GM18526 (cell line): ENCODE results near the gene TTC12.

Experiments
- POLR2A ChIP-seq: IDR thresholded peaks from 3 replicates; pipeline ENCODE4 v1.6.1; 2011; ENCODE audit not compliant: insufficient read length; ENCODE audit errors: extremely low read depth

TTC12 gene

GRCh38 chr11:113395782-113396336 is 81.5 kb downstream of the TTC12 start:
- no peak for TF ChIP-seq POLR2A

- no peak for TF ChIP-seq POLR2A
These were observed 82.3 kb downstream of the TTC12 start for GRCh38 chr11:113396690-113397089.

GRCh38 chr11:113397212-113397611 is 82.8 kb downstream of the TTC12 start:
- TF ChIP-seq POLR2A, result no peak

GRCh38 chr11:113397821-113398220 is 83.4 kb downstream of the TTC12 start:
- TF ChIP-seq POLR2A, result no peak

GRCh38 chr11:113398669-113399430 is 84.5 kb downstream of the TTC12 start:
- no peak for TF ChIP-seq POLR2A

GRCh38 chr11:113400631-113401230 is 86.3 kb downstream of the TTC12 start:
- no peak for TF ChIP-seq POLR2A

GRCh38 chr11:113401718-113402117 is 87.3 kb downstream of the TTC12 start:
- TF ChIP-seq POLR2A, result no peak

- no peak for TF ChIP-seq POLR2A
These were observed 90.6 kb downstream of the TTC12 start for GRCh38 chr11:113404859-113405430.

- no peak for TF ChIP-seq POLR2A
These were observed 91.5 kb downstream of the TTC12 start for GRCh38 chr11:113405724-113406478.

- no peak for TF ChIP-seq POLR2A
These were observed 92.8 kb downstream of the TTC12 start for GRCh38 chr11:113407163-113407562.

- no peak for TF ChIP-seq POLR2A
These were observed 93.8 kb downstream of the TTC12 start for GRCh38 chr11:113408206-113408605.

GRCh38 chr11:113408887-113409286 is 94.5 kb downstream of the TTC12 start:
- no peak for TF ChIP-seq POLR2A

- TF ChIP-seq POLR2A, result no peak
These were observed 95.1 kb downstream of the TTC12 start for GRCh38 chr11:113409526-113409925.

- no peak for TF ChIP-seq POLR2A
These were observed 96.2 kb downstream of the TTC12 start for GRCh38 chr11:113410414-113411135.

- no peak for TF ChIP-seq POLR2A
These were observed 97.2 kb downstream of the TTC12 start for GRCh38 chr11:113411536-113411935.
